HEK293T (cell line): Measurements from ENCODE around the gene CKLF.

Experiments used
- ARNT ChIP-seq: fragments of 450-650 bp; IDR thresholded peaks from 2 replicates; pipeline ENCODE4 v1.6.1; 2017; ENCODE audit warnings: mild to moderate bottlenecking
- BHLHE40 ChIP-seq: fragments of 450-650 bp; IDR thresholded peaks from 2 replicates; pipeline ENCODE4 v1.6.1; 2016; ENCODE audit warnings: mild to moderate bottlenecking, moderate library complexity, borderline replicate concordance
- CTBP1 ChIP-seq: fragments of 450-650 bp; IDR thresholded peaks from 2 replicates; pipeline ENCODE4 v1.6.1; 2016; ENCODE audit warnings: borderline replicate concordance
- ELF4 ChIP-seq: fragments of 450-650 bp; IDR thresholded peaks from 2 replicates; pipeline ENCODE4 v1.6.1; 2017; ENCODE audit warnings: antibody characterized with exemption
- FOXA1 ChIP-seq: fragments of 450-650 bp; IDR thresholded peaks from 2 replicates; pipeline ENCODE4 v1.6.1; 2016; ENCODE audit warnings: mild to moderate bottlenecking
- FOXK2 ChIP-seq: fragments of 450-650 bp; IDR thresholded peaks from 2 replicates; pipeline ENCODE4 v1.6.1; 2016; ENCODE audit warnings: mild to moderate bottlenecking
- FOXM1 ChIP-seq: fragments of 450-650 bp; IDR thresholded peaks from 2 replicates; pipeline ENCODE4 v1.6.1; 2017; ENCODE audit warnings: mild to moderate bottlenecking, borderline replicate concordance
- HDGF ChIP-seq: fragments of 450-650 bp; IDR thresholded peaks from 2 replicates; pipeline ENCODE4 v1.6.1; 2017; ENCODE audit warnings: antibody characterized with exemption, borderline replicate concordance
- LEF1 ChIP-seq: fragments of 450-650 bp; IDR thresholded peaks from 2 replicates; pipeline ENCODE4 v1.6.1; 2017; ENCODE audit warnings: mild to moderate bottlenecking, borderline replicate concordance
- NFRKB ChIP-seq: fragments of 450-650 bp; IDR thresholded peaks from 2 replicates; pipeline ENCODE4 v1.6.1; 2016; ENCODE audit warnings: mild to moderate bottlenecking, moderate library complexity
- SP1 ChIP-seq: fragments of 450-650 bp; IDR thresholded peaks from 2 replicates; pipeline ENCODE4 v1.6.1; 2017
- SUZ12 ChIP-seq: fragments of 450-650 bp; IDR thresholded peaks from 2 replicates; pipeline ENCODE4 v1.6.1; 2016; ENCODE audit warnings: mild to moderate bottlenecking
- TARDBP ChIP-seq: fragments of 450-650 bp; IDR thresholded peaks from 2 replicates; pipeline ENCODE4 v1.6.1; 2016
- ZNF384 ChIP-seq: fragments of 450-650 bp; IDR thresholded peaks from 2 replicates; pipeline ENCODE4 v1.6.1; 2016

DNA sequence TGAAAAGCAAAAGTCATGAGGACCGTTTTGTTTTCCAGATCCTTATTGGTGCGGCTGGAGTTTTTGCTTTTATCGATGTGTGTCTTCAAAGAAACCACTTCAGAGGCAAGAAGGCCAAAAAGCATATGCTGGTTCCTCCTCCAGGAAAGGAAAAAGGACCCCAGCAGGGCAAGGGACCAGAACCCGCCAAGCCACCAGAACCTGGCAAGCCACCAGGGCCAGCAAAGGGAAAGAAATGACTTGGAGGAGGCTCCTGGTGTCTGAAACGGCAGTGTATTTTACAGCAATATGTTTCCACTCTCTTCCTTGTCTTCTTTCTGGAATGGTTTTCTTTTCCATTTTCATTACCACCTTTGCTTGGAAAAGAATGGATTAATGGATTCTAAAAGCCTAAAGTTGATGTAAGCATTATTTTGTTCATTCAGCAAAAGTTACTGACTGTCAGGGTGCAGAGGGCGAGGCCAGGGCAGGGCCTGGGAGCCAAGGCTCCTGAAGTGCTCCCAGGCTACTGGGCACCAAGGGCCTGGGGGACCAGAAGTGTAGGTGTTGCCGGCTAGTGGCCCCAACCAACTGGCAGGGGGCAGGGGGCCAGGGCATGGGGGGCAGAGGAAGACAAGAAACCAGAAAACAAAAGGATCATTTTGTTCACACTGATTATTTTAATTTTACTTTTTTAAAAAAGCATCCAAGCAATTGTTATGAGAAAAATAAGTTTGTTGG is 35.7 kb downstream of the CKLF start:
- TF ChIP-seq TARDBP: no peak
- no peak for TF ChIP-seq SP1
- no peak for TF ChIP-seq BHLHE40
- no peak for TF ChIP-seq LEF1
- TF ChIP-seq ARNT: no peak
- TF ChIP-seq FOXA1: no peak
- TF ChIP-seq SUZ12: no peak
- TF ChIP-seq ZNF384: no peak
- TF ChIP-seq NFRKB: no peak
- no peak for TF ChIP-seq ELF4
- TF ChIP-seq CTBP1: no peak
- no peak for TF ChIP-seq FOXK2
- TF ChIP-seq FOXM1: no peak
- TF ChIP-seq HDGF: no peak
